ENCODE measurements around the gene FLNA.

DNA sequence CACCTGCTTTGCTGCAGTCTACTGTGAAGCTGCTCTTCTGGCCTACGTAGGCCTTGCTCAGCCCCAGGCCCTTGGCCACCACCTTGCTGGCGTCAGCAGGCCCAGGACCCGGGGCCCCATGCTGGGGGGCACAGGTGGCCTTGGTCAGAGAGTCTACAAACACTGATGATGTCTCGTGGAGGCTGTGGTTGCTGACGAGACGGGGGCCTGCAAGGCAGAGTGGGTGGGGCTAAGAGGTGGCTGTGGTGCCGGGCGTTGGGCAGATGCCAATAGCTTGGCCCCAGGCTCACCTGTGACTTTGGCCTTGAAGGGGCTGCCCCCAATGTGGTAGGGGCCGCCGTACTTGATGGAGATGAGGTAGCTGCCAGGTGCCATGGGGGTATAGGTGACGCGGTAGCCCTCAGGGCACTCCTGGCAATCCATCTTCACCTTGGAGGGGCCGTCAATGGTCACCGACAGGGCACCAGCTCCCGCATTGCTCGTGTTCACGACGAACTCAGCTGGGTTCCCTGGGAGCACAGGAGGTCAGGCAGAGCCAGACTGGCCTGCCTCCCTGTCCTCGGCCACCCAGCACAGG, 25.0 kb downstream of the FLNA start:
- TF ChIP-seq, protein P1, sequence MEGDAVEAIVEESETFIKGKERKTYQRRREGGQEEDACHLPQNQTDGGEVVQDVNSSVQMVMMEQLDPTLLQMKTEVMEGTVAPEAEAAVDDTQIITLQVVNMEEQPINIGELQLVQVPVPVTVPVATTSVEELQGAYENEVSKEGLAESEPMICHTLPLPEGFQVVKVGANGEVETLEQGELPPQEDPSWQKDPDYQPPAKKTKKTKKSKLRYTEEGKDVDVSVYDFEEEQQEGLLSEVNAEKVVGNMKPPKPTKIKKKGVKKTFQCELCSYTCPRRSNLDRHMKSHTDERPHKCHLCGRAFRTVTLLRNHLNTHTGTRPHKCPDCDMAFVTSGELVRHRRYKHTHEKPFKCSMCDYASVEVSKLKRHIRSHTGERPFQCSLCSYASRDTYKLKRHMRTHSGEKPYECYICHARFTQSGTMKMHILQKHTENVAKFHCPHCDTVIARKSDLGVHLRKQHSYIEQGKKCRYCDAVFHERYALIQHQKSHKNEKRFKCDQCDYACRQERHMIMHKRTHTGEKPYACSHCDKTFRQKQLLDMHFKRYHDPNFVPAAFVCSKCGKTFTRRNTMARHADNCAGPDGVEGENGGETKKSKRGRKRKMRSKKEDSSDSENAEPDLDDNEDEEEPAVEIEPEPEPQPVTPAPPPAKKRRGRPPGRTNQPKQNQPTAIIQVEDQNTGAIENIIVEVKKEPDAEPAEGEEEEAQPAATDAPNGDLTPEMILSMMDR (conservative IDR thresholded peaks at IDR 0.05): no peak
- no peak for TF ChIP-seq ZFX (IDR thresholded peaks at IDR 0.05)
